ENCODE data around the gene SOBP.
A peak's percentile ranks its signal among the peaks of the same experiment; 100 is the strongest.

SOBP gene

DNA sequence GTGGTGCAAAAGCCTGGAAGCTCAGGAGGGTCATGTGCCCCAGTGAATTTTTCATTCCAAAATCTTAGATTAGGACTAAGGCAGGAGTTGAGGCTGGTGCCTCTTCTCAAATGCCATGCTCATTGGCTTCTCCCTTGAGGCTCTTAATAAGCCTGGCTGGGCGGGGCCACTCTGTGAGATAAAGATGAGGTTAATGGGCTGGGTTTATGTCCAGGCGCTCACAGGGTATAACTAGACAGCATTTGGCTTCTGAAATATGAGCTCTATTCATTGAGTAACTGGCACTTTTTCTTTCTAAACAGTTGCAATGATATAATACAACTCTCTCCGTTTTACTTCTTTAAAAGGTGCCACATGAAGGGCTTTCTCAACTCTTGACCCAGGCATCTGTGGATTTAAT lies 177.9 kb downstream of the SOBP start:
- DNase-seq: no peak

DNA sequence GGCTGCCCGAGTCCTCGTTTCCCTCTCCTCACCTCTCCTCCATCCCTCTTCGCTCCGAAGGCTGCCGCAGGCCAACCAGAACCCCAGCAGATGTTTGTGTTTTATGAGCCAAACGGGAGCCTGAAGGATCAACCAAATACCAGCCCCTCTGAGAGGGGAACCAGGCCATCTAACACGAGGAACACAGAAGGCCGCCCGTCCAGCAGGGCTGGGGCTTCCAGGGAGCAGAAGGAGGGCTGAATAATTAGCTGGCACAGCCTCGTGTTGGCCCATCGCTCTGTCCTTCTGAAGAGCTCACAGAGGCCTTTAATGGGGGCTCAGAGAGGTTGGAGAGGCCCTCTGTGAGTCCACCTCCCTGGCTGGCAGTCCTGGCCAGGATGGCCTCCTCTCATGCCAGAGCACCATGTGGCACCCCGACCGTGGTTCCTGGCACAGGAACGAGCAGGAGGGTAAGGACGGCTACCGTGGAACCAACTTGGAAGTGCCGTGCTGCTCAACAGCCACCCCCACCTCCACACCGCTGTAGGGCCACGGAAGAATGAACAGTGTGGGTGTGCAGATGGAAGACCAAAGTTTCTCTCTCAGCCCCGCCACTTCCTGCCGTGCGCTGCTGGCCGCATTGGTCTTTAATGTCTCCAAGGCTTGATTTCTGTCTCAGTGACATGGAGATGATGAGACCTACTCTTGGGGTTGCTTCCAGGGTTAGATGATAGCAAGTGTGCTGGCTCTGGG lies 179.0 kb downstream of the SOBP start:
- peak; percentile 19 for DNase-seq

DNA sequence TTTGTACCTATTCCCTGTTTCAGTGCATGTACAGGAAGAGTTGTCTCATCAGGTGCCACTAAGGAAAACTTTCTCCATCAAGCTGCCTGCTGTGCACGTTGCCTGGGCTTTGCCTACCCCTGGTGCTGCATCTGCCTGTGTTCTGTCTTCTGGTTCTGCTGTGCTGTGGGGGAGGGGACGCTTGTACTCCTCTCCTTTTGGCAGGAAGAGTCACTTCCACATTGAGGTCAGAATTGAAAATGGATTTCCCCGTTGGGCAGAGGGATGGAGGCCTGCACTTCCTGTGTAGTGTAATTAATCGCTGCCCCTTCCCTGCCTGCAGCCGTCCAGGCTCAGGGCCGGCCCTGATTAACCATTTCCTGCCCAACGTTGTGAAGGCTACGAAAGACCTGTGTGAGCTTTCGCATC lies 180.9 kb downstream of the SOBP start:
- DNase-seq: peak; percentile 13

DNA sequence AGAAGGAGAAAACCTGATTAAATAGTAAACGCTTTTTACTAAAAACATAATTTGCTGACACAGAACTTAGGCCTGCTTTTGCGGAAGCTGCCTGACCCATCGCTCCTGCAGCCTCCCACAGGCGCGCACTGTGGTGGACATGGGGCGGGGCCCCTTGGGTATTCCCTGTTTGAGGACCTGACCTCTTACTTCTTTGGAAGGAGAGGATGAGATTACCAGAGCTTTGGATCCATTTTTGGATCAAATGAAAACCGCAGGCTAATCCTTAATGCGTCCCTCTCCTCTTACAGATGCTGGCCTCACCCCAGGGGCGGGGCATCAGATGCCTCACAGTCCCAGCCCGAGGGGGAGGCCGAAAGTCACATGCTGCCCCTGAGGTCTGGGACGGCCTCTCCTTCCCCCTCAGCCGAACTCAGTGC lies 183.2 kb downstream of the SOBP start:
- no peak for DNase-seq

DNA sequence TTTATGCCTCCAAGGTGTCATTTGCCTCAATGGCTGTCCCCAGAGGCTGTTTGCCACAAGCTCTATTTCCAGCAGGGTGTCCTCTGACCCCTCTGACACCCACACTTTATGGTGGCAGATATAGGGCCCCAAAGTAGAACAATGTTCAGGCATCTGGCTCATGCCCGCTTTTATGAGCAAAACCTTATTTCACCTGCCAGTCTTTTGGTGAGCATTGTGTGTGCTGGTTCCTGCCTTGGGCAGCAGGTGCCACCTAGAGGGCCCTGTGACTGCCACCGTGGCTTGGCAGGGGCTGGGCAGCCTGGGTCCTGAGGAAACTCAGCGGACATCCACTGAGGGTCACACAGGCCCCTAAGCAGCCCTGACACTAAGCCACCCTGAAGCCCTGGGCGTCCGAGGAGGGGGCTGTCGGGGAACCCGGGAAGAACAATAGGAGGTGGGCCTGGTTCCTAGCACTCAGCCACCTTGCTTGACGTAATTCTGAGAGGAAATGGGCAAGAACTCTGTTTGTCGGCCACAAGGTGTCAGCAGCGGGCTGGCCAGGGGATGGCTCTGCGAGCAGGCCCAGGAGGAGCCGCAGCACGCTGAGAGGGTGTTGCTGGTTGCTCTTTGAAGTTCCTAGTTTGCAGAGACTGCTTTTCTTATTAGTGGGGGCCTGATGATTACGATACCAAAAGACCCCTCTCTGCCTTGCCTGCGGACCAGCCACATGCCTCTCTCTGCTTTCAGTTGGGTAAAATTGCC lies 185.2 kb downstream of the SOBP start:
- peak; percentile 89 for DNase-seq

DNA sequence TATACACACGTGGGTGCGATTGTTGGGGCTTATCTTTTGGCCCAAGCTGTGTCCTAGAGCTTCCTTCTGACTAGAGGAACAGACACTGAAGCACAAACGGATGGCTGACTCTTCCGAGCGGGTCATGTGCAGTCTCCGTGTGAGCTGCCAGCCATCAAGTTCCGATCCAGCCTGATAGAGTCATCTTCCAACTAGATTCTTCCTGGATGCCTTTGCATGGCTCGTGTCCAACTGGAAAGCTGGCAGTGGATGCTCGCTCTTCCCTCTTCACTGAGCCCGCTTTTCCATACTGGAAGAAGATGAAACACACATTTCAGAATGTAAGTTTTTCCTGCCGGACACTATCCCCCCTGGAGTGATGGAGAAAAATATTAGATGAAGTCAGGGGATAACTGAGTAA lies 186.1 kb downstream of the SOBP start:
- no peak for DNase-seq

DNA sequence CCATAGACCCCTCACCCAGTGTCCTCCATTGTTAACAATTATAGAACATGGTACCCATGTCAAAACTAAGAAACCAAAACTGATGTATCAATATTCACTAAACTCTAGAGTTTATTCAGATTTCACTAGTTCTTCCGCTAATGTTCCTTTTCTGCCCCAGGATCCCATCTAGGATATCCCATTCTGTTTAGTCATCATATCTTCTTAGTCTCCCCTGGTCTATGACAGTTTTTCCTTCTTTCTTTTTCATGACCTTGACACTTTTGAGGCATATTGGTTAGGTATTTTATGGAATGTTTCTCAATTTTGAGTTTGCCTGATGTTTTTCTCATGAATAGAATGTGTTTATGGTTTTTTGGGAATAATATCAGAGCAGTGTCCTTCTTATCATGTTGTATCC lies 187.5 kb downstream of the SOBP start:
- DNase-seq: no peak

DNA sequence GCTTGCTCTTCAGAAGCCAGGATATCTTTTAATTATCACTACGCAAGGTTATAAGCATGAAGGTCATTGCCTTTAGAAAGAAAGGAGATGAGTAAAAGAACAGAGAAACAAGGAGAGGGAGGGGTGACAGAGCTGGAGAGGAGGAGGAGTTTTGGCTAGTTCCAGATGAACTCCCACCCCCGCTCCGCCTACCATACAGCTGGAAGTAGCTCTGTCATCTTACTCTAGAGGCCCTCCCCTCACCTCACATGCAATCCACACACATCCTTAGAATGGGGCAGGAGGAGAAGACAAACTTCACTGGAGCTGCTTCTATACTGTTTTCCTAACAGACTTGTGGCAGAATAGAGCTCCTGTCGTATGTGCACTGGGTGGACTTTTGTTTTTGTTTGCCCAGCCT lies 189.5 kb downstream of the SOBP start:
- DNase-seq: no peak

DNA sequence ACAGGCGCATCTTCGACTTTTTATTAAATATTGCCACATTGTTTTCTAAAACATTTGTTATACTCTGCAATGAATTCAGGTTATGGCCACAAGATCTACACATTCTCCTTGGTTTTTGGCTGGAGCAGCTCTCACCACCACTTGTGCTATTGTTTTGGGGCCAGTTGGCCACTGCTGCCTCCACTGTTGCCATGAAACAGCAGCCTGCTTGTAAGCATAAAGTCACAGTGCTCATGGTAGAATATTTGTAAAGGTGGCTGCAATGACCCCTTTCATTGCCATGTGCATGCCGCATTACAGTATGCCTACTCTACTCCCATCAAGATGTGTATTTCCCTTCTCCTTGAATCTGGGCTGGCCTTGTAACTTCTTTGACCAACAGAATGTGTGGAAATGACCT lies 192.8 kb downstream of the SOBP start:
- no peak for DNase-seq

DNA sequence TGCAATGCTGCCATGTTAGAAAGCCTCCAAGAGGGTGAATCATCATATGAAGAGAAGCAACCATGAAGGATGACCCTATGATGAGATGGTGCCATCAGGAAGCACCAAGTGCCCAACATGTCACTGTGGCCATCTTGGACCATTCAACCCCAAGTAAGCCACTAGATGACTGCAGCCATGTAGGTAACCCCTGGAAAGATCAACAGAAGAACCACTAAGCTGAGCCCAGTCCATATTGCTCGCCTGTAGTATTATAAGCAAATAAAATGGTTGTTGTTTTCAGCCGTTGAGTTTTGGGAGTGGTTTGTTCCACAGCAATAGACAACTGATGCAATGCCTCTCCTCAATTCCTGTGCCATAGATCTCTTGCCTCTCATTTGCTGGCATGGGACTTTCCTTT lies 193.3 kb downstream of the SOBP start:
- DNase-seq: no peak

DNA sequence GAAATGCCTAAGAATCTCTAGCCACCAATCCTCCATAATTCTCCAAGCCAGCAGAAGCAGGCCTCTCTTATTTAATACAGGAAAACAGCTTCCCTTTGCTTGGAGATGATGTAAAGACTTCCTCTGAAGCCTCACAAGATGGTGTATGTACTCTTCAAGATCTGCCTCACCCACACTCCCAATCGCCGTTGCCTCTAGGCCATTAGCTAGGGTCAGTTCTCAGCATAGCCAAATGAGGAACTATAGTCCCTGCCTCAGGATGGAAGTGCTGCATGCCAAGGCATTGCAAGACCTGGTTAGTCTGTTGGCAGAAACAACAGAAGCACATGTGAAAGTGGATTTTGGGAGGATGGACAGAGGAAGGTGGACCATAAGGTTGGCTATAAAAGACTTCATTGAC lies 195.1 kb downstream of the SOBP start:
- no peak for DNase-seq

DNA sequence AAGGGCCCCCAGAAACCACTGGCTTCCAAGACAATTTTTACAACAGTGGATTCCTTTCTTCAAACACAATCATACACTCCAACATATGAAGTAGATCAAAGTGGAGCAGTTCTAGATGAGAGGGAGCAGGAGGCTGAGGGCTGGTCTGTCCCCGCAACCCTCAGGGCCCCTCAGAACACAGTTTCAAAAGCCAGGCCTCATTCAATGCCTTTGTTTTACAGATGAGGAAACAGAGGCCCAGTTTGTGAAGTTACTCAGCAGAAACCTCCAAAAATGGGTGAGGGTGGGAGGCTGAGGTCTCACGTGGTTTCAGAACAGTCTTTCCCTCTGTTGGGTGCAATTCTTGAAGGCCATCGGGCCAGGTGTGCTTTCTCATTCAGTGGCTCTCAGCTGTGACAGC lies 199.3 kb downstream of the SOBP start:
- no peak for DNase-seq

DNA sequence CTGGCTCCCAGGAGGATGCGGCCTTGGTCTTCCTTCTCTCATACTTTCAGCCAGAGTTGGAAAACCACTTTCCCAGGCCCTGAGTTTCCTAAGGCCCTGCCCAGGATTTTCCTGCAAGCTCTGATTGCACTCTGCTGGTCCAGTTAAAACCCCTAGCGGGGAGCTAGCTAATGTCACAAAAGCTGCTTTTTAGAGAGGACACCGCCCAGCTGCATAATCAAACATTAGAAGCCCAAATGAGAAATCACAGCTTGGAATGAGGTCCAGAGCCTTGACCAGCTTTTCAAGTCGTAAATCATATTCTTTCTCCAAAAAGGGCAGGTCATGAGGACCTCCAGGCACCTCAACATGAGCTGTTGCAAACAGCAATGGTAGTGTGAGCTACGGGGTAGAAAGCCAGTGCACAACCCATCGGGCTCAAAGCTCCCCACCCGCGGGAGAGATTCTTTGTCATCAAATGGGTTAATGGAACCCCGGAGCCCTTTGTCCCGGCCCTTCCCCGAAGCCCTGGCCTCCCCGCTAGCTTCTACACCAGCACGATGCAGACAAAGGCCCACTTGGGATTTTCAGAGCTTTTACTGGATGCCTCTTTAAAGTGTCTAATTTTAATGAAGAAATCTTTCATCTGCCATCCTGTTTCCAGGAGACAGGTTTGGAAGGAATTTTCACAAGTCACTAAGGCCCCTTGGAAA lies 200.2 kb downstream of the SOBP start:
- no peak for DNase-seq

DNA sequence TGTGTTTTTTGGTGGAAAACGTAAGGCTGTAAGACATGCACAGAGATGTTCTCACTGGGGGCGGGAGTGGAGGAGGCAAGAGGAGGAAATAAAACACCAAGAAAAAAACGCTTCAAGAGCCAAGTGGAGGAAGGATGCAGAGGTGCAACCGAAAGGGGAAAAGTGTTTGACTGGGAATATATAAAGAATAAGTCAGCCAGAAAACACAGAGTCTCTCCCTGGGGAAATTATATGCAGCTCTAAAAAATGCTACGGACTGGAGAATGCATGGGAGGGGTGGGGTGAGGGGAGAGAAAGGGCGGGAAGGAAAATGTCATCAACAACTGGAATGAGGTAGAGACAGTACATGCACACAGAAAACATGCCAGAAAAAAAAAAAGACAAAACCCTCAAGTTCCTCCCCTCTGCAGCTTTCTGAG lies 200.7 kb downstream of the SOBP start:
- DNase-seq: no peak

DNA sequence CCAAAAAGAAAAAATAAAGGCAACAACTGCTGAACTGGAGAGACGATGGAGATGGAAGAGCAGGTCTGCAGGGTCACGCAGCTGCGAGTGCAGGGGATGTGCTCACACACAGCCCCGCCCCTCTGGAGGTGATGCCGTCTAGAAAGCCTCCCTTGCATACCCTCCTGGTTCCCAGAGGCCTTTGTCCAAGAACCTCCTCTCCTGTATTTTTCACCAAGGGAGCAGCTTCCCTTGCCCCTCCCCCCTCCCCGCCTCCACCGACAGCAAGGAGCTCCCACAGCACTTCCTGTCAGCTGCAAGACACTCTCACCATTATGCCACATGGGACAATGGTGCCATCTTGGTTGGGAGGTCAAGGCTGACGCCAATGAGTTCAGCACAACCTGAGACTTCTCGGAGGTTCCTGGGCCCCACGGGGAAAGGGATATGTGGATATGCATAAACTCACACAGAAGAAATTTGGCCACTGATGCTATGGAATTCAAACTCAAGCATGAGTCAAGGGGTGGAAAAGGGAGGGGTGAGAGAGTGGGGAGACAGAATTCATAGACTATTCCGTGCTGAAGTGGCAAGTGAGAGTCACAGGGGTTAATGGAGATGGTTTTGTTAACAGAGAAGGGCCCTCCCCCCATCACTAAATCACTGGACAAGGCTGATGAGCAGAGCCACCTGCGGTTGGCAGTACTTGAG lies 201.3 kb downstream of the SOBP start:
- DNase-seq: no peak

DNA sequence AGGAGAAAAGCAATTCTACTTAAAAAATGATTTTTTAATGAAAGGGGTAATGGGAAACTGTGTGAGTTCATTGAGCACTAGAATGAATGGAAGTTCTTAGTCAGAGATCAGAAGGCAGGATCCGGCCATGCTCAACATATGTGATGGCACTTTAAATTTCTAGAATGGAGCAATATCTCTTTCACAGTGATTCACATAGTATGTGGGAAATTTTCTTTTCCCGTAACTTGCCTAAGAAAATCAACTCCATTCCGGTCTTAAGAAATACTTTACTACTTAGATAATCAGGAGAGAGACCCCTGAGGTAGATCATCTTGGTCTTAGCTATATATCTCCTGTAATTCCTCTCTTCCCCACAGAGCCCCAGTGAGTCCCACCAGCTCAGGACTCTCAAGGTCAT lies 202.4 kb downstream of the SOBP start:
- no peak for DNase-seq

DNA sequence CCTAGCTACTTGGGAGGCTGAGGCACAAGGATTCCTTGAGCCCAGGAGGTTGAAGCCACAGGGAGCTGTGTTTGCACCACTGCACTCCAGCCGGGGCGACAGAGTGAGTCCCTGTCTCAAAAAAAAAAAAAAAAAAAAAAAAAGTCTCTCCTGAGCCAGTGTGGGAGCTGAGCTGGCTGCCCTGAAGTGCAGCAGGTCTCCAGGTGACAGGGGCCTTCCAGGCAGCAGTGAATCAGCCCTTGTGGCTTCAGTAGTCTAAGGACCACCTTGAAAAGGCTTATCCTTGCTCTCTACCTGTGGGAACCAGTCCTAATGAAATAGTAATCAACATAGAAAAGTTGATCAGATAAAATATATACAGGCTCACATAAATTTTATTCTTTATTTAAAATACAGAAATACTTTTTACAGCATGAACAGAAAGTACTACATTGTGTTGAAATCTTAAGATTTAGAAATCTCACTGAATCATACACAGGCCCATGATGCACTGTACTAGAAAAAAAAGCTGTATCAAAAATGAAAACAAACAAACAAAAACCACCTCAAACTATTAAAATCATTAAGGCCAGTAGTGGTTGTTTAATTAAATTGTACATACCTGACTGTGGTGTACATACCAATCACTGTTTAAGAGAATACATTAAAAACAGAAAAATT lies 205.3 kb downstream of the SOBP start:
- DNase-seq: no peak

DNA sequence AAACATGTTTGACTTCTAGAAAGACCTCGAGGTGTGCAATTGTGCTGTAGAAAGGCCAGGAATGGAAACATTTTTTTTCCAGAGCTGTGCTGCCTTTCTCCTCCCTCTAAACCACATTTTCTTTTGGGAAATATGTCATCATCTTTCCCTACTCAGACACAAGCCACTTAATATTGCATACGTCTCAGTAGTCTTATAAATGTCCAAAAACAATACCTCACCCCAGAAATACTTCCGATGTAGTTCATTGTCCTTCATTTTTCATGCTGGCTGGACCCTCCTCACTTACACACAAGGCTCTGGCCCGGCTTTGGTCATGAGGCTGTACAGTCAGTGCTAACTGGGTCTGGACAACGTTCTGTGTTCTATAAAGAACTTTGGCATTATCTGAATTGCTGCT lies 207.8 kb downstream of the SOBP start:
- no peak for DNase-seq

DNA sequence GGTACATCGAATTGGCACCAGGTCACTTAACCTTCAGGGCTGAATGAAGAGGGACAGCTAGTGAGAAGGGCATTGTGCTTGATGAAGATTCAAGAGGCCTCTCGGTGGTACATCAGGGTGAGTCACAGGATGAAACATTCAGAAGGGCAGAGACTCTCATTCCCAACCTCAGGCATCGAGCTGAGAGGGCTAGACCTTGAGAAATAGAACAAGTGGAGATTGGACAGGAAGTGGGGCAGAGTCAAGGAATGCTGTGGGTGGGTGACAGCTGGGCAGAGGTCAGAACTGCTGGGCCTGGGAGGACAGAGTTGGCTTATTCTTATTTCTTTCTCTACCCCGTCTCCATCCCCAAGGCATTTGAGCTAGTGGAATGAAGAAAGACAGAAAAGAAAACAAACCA lies 208.2 kb downstream of the SOBP start:
- DNase-seq: no peak

DNA sequence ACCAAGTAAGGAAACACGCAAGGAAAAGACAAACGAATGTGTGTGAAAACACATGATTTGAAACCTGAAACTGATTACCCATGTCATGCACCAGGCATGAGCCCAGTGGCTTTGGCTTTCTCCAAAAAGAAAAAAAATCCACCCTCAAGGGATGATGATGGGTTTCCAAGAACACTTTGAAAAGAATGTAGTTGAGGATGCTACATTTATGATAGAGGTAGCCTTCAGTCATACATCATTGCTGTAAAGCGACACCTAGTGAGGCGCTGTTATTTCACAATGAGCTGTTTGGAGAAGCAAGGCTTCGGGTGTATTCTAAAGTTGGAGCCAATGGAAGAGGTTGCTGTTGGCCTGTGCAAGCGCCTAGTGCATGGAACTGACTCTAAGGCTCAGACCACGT lies 209.3 kb downstream of the SOBP start:
- no peak for DNase-seq

DNA sequence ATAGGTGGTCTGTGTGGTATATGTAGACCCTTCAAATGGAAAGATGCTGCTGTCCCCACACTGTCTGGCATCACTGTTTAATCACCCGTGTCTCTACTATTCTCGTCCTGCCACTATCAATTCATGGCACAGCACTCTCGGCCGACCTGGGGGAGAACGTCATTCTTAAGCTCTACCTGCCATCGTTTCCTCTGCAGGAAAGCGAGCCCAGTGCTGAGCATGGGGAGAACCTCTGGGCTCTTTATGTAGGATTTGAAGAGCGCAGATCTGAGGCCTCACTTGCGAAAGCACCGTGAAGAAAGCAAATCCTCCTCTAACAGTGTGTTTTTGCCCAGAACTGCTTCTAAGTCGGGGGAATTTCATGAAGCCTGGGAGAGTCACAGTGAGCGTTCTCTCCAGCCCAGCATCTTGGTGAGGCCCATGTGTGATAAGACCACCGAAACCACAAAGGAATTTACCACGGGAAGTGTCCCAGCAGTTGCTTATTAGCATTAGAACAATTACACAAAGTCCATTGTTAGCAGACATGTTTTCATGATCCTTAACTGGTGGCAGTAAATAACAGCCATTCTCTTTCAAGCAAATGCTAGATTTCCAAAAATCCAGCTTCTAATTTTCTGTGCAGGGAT lies 209.9 kb downstream of the SOBP start:
- DNase-seq: no peak

DNA sequence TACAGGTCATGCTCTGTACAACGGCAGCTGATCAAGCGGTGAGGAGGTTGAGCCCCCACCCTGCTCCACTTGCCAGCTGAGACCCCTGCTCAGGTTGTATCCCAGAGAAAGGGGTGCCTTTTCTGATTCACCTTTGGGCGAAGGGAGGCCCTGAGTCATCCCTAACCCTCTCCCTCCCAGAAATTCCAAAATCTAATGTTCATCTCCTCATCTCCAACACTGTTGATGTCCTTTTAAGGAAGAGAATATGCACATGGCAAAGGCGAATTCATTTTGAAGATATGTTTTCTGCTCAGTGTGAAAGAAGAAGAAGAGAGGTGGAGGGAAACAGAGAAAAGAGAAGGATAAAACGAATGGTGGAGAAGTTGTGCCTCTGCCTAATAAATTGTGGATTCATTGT lies 213.7 kb downstream of the SOBP start:
- no peak for DNase-seq
